Duodenal mucosa (tissue), 2 donors: ENCODE data around the gene DIP2B.

ENCODE experiments used
- H3K27ac ChIP-seq: one replicate; pipeline ENCODE4 v1.7.0; 2013; ENCODE audit warnings: low read depth, low read length
- H3K27me3 ChIP-seq, 2 donors: one replicate each; pipeline ENCODE4 v1.7.0; 2013; ENCODE audit warnings: low read length in 2 of 2, control low read depth in 1 of 2; ENCODE audit not compliant: insufficient read depth in 2 of 2, control insufficient read depth in 1 of 2
- H3K36me3 ChIP-seq, 2 donors: one replicate each; pipeline ENCODE4 v1.7.0; 2013; ENCODE audit warnings: low read length in 2 of 2, control low read depth in 1 of 2; ENCODE audit not compliant: insufficient read depth in 2 of 2, control insufficient read depth in 1 of 2
- H3K4me1 ChIP-seq, 2 donors: one replicate each; pipeline ENCODE4 v1.7.0; 2013; ENCODE audit warnings: low read length in 2 of 2, control low read depth in 1 of 2; ENCODE audit not compliant: insufficient read depth in 2 of 2, control insufficient read depth in 1 of 2
- H3K4me3 ChIP-seq, 2 donors: one replicate each; pipeline ENCODE4 v1.7.0; 2013; ENCODE audit warnings: low read length in 2 of 2, low read depth in 1 of 2
- H3K9ac ChIP-seq, 2 donors: one replicate each; pipeline ENCODE4 v1.7.0; 2013; ENCODE audit warnings: low read length in 2 of 2, low read depth in 1 of 2
- H3K9me3 ChIP-seq, 2 donors: one replicate each; pipeline ENCODE4 v1.7.0; 2013; ENCODE audit warnings: low read length in 2 of 2, control low read depth in 1 of 2; ENCODE audit not compliant: control insufficient read depth in 1 of 2

DIP2B gene

DNA sequence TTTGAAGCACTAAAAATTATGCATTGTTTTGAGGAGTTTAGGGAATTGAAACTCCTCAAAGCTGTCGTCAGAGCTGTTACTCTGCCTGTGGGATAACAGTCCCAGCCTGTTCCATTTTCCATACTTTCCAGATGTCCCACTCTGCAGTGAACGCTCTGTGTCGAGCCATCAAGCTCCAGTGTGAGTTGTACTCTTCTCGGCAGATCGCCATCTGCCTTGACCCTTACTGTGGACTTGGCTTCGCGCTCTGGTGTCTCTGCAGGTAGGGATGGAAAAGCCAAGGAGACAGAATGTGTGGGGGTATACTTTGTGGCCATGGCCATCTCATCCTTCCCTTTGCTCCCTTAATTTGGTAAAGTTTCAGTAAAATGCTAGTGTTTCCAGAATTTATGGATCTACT is 223.6 kb downstream of the DIP2B start:
- Histone ChIP-seq H3K36me3 (peaks cover 28 to 83% of the 10 kb centered on the region in 2 donors), H3K4me3 (no peak overlapping the region), H3K27me3 (no peaks in the 10 kb centered on the region), H3K9me3 (no peaks in the 10 kb centered on the region), H3K4me1 (no peaks in the 10 kb centered on the region), H3K27ac (no peak overlapping the region), H3K9ac (no peak overlapping the region)

DNA sequence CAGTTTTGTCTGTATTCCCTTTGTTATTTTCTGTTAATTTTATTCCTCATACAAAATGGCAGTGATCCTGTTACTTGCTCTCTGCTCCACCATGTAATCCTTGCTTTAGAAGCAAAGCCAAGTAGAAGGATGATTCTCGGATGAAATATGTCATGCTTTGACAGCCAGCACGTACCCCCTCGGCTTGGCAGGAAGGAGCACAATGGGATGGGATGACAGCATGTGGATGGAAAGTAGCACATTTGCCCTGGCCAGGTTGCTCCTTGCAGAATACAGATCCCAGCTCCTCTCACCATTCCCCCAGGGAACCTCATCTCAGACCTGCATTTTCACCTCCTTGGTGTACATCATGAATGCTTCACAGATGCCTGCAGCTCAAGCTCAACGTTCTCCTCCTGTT is 224.1 kb downstream of the DIP2B start:
- Histone ChIP-seq H3K27me3 (no peaks in the 10 kb centered on the region), H3K4me1 (no peaks in the 10 kb centered on the region), H3K9me3 (no peaks in the 10 kb centered on the region), H3K4me3 (no peak overlapping the region), H3K36me3 (peaks cover 25 to 83% of the 10 kb centered on the region in 2 donors), H3K9ac (no peak overlapping the region), H3K27ac (no peak overlapping the region)

DNA sequence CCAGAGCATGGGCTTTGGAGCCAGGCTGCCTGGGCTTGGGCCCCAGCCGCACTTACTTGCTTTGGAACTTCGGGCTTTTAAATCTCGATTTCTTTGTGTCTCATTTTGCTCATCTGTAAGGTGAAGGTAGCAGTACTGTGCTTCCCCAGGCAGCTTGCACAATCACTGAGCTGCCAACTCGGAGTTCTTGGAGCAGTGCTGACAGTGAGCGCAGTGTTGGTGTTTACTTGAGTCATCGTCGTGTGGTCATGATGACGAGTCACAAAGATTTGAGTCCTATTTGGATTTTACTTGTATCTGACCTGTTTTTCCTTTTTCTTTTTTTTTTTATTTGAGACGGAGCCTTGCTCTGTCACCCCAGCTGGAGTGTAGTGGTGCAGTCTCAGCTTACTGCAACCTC is 227.8 kb downstream of the DIP2B start:
- Histone ChIP-seq H3K36me3 (peaks cover 22 to 82% of the 10 kb centered on the region in 2 donors), H3K9me3 (no peaks in the 10 kb centered on the region), H3K27ac (no peak overlapping the region), H3K27me3 (no peaks in the 10 kb centered on the region), H3K4me1 (no peaks in the 10 kb centered on the region), H3K9ac (no peak overlapping the region), H3K4me3 (no peak overlapping the region)

DNA sequence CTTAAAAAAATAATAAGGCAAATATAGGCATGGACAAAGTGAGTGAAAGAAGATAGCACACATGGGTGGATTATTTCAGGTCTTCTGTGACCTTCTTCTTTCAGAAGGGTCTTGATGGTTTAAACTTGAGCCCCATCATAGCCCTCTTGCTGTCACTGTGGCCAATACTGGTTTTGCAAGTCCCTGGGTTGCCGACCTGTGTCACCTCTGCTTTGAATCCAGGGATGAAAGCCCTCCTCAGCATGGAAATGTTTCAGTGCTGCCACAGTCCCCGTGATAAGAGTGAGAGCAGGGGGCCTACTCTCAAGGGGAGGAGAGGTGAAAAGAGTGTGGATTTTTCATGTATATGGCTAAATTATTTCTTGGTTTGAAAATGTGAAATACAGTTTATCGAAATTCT is 228.9 kb downstream of the DIP2B start:
- Histone ChIP-seq H3K27ac (no peak overlapping the region), H3K4me3 (no peak overlapping the region), H3K9me3 (no peaks in the 10 kb centered on the region), H3K36me3 (peaks cover 18 to 81% of the 10 kb centered on the region in 2 donors), H3K27me3 (no peaks in the 10 kb centered on the region), H3K9ac (no peak overlapping the region), H3K4me1 (no peaks in the 10 kb centered on the region)

DNA sequence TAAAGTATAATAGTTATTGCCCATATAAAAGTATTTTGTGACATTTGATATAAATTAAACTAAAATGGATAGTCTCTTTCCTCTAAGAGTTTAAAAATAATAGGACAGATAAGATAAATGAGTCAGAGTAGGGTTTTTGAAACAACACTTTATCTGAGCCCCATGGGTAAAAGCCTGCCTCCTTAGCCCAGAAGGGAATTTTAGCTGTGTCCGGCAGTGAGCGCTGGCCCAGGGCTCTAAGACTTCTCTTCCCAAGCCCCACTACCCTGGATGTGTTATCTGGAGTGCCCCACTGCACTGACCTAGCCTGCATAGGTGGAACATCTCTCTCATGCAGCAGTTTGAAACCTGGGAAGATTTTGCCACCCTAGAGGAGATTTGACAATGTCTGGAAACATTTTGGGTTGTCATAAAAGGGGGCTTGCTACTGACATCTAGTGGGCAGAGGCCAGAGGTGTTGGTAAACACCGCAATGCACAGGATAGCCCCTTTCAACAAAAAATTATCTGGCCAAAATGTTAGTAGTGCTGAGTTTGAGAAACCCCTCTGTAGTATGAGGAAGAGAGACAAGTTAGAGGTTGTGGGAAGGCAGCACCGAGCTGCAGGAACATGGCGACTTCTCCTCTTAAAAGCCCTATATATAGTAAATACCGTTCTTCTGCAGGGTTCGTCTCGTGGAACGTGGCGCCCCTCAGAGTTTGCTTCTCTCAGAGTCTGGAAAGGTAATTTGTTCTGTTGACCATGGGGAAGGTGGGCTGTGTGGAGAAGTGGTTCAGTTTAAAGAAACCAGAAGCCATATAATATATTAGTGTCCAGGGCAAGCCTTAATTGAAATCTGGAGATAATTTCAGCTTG is 229.9 kb downstream of the DIP2B start:
- H3K27me3 ChIP-seq = no peaks in the 10 kb centered on the region
- H3K4me1 ChIP-seq = no peaks in the 10 kb centered on the region
- peaks cover 18 to 82% of the 10 kb centered on the region in 2 donors for H3K36me3 ChIP-seq
- no peaks in the 10 kb centered on the region for H3K9me3 ChIP-seq
- no peak overlapping the region for H3K9ac ChIP-seq
- no peak overlapping the region for H3K4me3 ChIP-seq
- H3K27ac ChIP-seq = no peak overlapping the region

DNA sequence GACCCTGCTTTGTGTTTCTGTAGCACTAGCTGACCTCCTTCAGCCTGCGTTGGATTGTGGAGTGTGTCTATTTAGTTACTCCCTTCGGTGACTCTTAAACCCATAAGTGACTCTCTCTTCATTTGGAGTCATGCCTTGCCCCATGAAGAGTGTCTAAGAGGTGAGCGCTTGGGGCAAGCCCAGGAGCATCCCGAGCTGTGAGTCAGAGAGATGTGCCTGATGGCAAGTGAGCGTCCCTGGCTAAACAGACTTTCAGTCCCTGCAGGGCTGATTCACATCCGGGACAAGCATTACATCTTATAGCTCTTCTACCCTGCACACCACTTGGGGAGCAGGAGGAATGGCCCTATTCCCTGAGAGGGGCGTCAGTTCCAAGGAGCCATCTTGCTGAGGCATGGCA is 234.8 kb downstream of the DIP2B start:
- Histone ChIP-seq H3K36me3 (peaks cover 42 to 78% of the 10 kb centered on the region in 2 donors), H3K9ac (no peak overlapping the region), H3K4me1 (no peaks in the 10 kb centered on the region), H3K9me3 (no peaks in the 10 kb centered on the region), H3K27ac (no peak overlapping the region), H3K4me3 (no peak overlapping the region), H3K27me3 (no peaks in the 10 kb centered on the region)

DNA sequence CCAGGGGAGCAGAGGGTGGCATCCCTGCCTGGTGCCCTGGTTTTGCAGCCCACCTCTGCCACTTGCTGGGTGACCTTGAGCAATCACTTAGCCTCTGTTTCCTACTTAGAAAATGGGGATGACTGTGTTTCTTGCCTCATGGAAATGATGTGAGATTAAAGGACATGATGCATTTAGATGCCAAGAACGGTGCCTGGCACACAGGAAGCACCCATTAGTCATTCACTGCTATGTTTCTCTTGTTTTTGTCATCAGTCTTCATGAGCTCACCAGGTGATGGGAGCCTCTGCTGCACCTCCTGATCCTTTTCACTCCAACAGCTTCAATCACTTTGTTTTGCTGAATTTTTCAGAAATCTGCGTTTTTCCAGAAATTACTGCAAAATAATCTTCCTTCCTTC is 235.5 kb downstream of the DIP2B start:
- no peak overlapping the region for H3K9ac ChIP-seq
- no peak overlapping the region for H3K4me3 ChIP-seq
- H3K4me1 ChIP-seq = no peaks in the 10 kb centered on the region
- no peak overlapping the region for H3K27ac ChIP-seq
- no peaks in the 10 kb centered on the region for H3K9me3 ChIP-seq
- H3K36me3 ChIP-seq = peaks cover 46 to 85% of the 10 kb centered on the region in 2 donors
- H3K27me3 ChIP-seq = no peaks in the 10 kb centered on the region

DNA sequence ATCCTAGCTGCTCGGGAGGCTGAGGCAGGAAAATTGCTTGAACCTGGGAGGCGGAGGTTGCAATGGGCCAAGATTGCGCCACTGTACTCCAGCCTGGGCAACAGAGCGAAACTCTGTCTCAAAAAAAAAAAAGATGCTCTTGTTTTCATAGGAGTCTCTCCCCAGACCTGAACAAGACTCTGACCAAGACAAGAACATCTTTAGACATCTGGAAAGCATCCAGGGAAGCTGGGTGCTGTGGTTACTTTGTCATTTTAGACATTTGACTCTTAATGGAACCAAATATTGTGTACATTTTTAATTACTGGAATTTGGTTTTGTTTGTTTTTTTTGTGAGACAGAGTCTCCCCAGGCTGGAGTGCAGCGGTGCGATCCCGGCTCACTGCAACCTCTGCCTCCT is 238.0 kb downstream of the DIP2B start:
- H3K36me3 ChIP-seq = peaks cover 36 to 79% of the 10 kb centered on the region in 2 donors
- no peaks in the 10 kb centered on the region for H3K27me3 ChIP-seq
- no peak overlapping the region for H3K4me3 ChIP-seq
- H3K9ac ChIP-seq = no peak overlapping the region
- H3K9me3 ChIP-seq = no peaks in the 10 kb centered on the region
- no peaks in the 10 kb centered on the region for H3K4me1 ChIP-seq
- no peak overlapping the region for H3K27ac ChIP-seq

DNA sequence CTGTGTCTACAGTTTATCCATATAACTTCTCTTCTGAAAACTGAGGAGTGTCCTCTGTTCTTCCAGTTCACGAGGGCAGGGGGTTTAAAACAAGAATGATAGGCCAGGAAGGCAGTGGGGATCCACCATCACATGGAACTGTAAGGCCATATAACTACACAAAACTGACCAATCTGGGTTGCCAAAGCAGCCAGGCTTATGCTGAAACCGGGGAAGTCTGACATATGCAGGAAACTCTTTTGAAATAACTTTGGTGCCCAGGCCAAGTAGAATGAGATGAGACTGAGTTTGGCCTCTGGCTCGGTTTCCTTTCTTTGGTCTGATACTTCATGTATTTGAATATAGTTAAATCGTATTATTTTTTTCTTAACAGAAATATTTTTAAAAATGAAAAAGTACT is 241.1 kb downstream of the DIP2B start:
- no peaks in the 10 kb centered on the region for H3K4me1 ChIP-seq
- H3K27me3 ChIP-seq = no peaks in the 10 kb centered on the region
- H3K36me3 ChIP-seq = peaks cover 21 to 53% of the 10 kb centered on the region in 2 donors
- no peak overlapping the region for H3K9ac ChIP-seq
- no peaks in the 10 kb centered on the region for H3K9me3 ChIP-seq
- H3K4me3 ChIP-seq = no peak overlapping the region
- no peak overlapping the region for H3K27ac ChIP-seq

DNA sequence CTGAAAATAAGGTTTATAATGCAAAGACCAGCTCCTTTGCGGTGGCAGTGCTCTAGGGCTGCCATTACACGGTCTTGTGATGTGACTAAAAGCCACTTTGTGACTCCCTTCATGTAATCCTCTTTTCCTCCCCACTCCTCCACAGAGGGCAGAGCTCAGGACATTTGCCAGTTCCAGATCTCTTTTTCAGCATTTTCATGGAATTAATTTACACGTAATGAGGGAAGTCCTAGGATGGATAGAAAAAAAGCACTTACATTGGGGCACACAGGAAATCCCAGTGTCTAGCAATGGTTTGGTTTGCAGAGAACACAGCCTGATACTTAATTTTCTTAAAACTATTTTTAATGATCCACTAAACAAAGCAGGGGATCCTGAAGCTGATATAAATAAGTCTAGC is 241.6 kb downstream of the DIP2B start:
- peaks cover 15 to 48% of the 10 kb centered on the region in 2 donors for H3K36me3 ChIP-seq
- H3K9ac ChIP-seq = no peak overlapping the region
- H3K4me1 ChIP-seq = no peaks in the 10 kb centered on the region

More for the DNA sequence above, 241.6 kb downstream of the DIP2B start:
- Histone ChIP-seq H3K4me3 (no peak overlapping the region), H3K27ac (no peak overlapping the region), H3K27me3 (no peaks in the 10 kb centered on the region), H3K9me3 (no peaks in the 10 kb centered on the region)
